K562 (cell line): ENCODE results near the gene WDR64. TPM values are rescaled to one million over a fixed set of nuclear protein-coding genes. Genes with fewer than 3 reads are reported as not detected.

Experiments used
- CBX3 ChIP-seq, 2 experiments: IDR thresholded peaks; 1 replicate in 1 of 2; 2 replicates in 1 of 2; pipeline ENCODE4 v1.6.1; 2012; ENCODE audit warnings: inconsistent platforms in 2 of 2, low read length in 2 of 2, borderline replicate concordance in 1 of 2, control low read depth in 1 of 2
- FOXM1 ChIP-seq, 2 experiments: fragments of 450-650 bp in 1 of 2; sonication (generic) in 1 of 2; formaldehyde crosslinking in 1 of 2; IDR thresholded peaks; 2 replicates each; pipeline versions ENCODE4 v1.6.1 to v1.9.0; 2017 to 2022; ENCODE audit warnings: low read depth in 2 of 2, mild to moderate bottlenecking in 2 of 2, missing genetic modification reagents in 1 of 2, moderate library complexity in 1 of 2
- LCOR ChIP-seq: sonication (generic); formaldehyde crosslinking; IDR thresholded peaks from 2 replicates; pipeline ENCODE4 v1.8.0; 2022; ENCODE audit warnings: mild to moderate bottlenecking, missing genetic modification reagents
- MEF2D ChIP-seq: conservative IDR thresholded peaks from 2 replicates; pipeline ENCODE4 v1.6.1; 2016; ENCODE audit warnings: low read depth, missing genetic modification characterization, missing compliant biosample characterization
- RNF2 ChIP-seq: sonication (generic); IDR thresholded peaks from 2 replicates; pipeline ENCODE4 v1.6.1; 2016
- SP1 ChIP-seq: sonication (generic); formaldehyde crosslinking; IDR thresholded peaks from 2 replicates; pipeline ENCODE4 v1.8.1; 2022; ENCODE audit warnings: mild to moderate bottlenecking, missing genetic modification reagents
- SRF ChIP-seq, 2 experiments: fragments of 250-450, 450-650 bp in 1 of 2; sonication (Bioruptor Pico) in 1 of 2; sonication (generic) in 1 of 2; formaldehyde crosslinking; IDR thresholded peaks; 2 replicates each; pipeline versions ENCODE4 v1.5.0 to v1.5.1; 2020 to 2022; ENCODE audit warnings: mild to moderate bottlenecking in 1 of 2, missing genetic modification reagents in 1 of 2
- TGIF2 ChIP-seq: sonication (generic); formaldehyde crosslinking; IDR thresholded peaks from 2 replicates; pipeline ENCODE4 v1.8.1; 2022; ENCODE audit warnings: mild to moderate bottlenecking, missing genetic modification reagents, moderate library complexity
- ZC3H4 ChIP-seq: sonication (generic); formaldehyde crosslinking; IDR thresholded peaks from 2 replicates; pipeline ENCODE4 v1.9.0; 2021; ENCODE audit warnings: missing genetic modification reagents, borderline replicate concordance
- polyA plus RNA-seq, 8 experiments: library from polyadenylated mRNA; depleted of rRNA in 4 of 8; stranded (reverse) in 5 of 8; unstranded in 3 of 8; fragments of >200 nt; fragmentation: Nextera tagmentation in 2 of 8; fragmentation: Illumina TruSeq in 1 of 8; extraction: Ambion mirVana in 2 of 8; extraction: Trizol in 1 of 8; gene quantifications; 2 replicates each; pipeline versions ENCODE4 v1.2.1 to v1.2.3, GENCODE V29; 2011 to 2014; ENCODE audit warnings: inconsistent platforms in 1 of 8, missing spikeins in 1 of 8
- total RNA-seq, 7 experiments: library from RNA; depleted of rRNA in 6 of 7; stranded (reverse); fragments of >200 nt in 6 of 7; fragmentation: Illumina TruSeq in 2 of 7; extraction: Trizol in 2 of 7; gene quantifications; 2 replicates each; pipeline versions ENCODE4 v1.2.1 to v1.2.3, GENCODE V29; 2011 to 2021; ENCODE audit warnings: low replicate concordance in 1 of 7
- TF ChIP-seq, protein P1 (sequence below): fragments of 450-650 bp; formaldehyde crosslinking; IDR thresholded peaks from 2 replicates; pipeline ENCODE4 v1.4.0; 2020; ENCODE audit warnings: mild to moderate bottlenecking, moderate library complexity
- TF ChIP-seq, protein P2 (sequence below), 2 experiments: fragments of 450-650 bp in 1 of 2; sonication (generic) in 1 of 2; formaldehyde crosslinking in 1 of 2; IDR thresholded peaks in 1 of 2; conservative IDR thresholded peaks in 1 of 2; 2 replicates each; pipeline versions ENCODE4 v1.6.1 to v1.8.1; 2016 to 2023; ENCODE audit warnings: mild to moderate bottlenecking in 2 of 2, moderate library complexity in 2 of 2, inconsistent platforms in 1 of 2, missing genetic modification reagents in 1 of 2
- TF ChIP-seq, protein P3 (sequence below): sonication (generic); formaldehyde crosslinking; IDR thresholded peaks from 2 replicates; pipeline ENCODE4 v1.8.0; 2023; ENCODE audit warnings: missing genetic modification reagents, mild to moderate bottlenecking, borderline replicate concordance

Gene WDR64
- total and polyA plus RNA-seq, 9 of the 15 experiments (the other 6 are each of a cell fraction or from before 2014, with no cell fraction given) = 0.06 to 0.29 (median 0.19) TPM; not detected in 5

DNA sequence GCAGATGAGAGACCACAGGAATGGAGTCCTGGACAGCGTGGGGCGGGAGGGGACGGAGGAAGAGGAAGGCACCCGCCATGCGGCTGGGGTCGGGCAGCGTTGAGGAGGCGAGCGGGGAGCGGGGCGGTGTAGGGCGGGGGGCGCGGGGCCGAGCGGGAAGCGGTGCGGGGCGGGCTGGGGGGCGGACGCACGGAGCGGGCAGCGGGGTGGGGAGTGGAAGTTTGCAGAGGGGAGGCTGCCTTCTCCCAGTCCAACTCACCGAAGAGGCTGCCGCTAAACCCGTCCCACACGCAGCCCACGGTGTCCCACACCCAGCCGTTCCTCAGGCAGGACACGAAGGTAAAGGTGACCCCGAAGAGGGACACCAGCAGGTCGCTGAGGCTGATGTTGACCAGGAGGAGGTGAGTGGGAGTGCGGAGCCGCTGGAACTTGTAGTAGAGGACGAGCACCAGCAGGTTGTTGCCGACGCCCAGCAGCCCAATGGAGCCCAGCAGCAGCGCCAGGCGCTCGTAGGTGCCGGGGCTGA lies 12.4 kb upstream of the WDR64 start (continued):
- TF ChIP-seq, protein P1, sequence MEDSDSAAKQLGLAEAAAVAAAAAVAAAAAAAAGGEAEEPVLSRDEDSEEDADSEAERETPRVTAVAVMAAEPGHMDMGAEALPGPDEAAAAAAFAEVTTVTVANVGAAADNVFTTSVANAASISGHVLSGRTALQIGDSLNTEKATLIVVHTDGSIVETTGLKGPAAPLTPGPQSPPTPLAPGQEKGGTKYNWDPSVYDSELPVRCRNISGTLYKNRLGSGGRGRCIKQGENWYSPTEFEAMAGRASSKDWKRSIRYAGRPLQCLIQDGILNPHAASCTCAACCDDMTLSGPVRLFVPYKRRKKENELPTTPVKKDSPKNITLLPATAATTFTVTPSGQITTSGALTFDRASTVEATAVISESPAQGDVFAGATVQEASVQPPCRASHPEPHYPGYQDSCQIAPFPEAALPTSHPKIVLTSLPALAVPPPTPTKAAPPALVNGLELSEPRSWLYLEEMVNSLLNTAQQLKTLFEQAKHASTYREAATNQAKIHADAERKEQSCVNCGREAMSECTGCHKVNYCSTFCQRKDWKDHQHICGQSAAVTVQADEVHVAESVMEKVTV (CRISPR knock-in tag) = no peak
- TF ChIP-seq ZC3H4 (CRISPR knock-in tag) = no peak
- no peak for TF ChIP-seq MEF2D (tag)
- no peak for TF ChIP-seq TGIF2 (CRISPR knock-in tag)
- TF ChIP-seq CBX3 (IDR thresholded peaks at IDR 0.05; ENCODE audit: borderline replicate concordance in 1 of 2, low read length in 2 of 2) = no peak
- no peak; the same call in 1 of the 2 replicates for TF ChIP-seq SP1 (CRISPR knock-in tag)
- TF ChIP-seq, protein P2, sequence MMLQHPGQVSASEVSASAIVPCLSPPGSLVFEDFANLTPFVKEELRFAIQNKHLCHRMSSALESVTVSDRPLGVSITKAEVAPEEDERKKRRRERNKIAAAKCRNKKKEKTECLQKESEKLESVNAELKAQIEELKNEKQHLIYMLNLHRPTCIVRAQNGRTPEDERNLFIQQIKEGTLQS (IDR thresholded peaks at IDR 0.05) = no peak
- TF ChIP-seq, protein P2 (CRISPR knock-in tag; conservative IDR thresholded peaks at IDR 0.05) = no peak
- TF ChIP-seq RNF2 = no peak
- TF ChIP-seq, protein P3, sequence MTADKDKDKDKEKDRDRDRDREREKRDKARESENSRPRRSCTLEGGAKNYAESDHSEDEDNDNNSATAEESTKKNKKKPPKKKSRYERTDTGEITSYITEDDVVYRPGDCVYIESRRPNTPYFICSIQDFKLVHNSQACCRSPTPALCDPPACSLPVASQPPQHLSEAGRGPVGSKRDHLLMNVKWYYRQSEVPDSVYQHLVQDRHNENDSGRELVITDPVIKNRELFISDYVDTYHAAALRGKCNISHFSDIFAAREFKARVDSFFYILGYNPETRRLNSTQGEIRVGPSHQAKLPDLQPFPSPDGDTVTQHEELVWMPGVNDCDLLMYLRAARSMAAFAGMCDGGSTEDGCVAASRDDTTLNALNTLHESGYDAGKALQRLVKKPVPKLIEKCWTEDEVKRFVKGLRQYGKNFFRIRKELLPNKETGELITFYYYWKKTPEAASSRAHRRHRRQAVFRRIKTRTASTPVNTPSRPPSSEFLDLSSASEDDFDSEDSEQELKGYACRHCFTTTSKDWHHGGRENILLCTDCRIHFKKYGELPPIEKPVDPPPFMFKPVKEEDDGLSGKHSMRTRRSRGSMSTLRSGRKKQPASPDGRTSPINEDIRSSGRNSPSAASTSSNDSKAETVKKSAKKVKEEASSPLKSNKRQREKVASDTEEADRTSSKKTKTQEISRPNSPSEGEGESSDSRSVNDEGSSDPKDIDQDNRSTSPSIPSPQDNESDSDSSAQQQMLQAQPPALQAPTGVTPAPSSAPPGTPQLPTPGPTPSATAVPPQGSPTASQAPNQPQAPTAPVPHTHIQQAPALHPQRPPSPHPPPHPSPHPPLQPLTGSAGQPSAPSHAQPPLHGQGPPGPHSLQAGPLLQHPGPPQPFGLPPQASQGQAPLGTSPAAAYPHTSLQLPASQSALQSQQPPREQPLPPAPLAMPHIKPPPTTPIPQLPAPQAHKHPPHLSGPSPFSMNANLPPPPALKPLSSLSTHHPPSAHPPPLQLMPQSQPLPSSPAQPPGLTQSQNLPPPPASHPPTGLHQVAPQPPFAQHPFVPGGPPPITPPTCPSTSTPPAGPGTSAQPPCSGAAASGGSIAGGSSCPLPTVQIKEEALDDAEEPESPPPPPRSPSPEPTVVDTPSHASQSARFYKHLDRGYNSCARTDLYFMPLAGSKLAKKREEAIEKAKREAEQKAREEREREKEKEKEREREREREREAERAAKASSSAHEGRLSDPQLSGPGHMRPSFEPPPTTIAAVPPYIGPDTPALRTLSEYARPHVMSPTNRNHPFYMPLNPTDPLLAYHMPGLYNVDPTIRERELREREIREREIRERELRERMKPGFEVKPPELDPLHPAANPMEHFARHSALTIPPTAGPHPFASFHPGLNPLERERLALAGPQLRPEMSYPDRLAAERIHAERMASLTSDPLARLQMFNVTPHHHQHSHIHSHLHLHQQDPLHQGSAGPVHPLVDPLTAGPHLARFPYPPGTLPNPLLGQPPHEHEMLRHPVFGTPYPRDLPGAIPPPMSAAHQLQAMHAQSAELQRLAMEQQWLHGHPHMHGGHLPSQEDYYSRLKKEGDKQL (CRISPR knock-in tag) = no peak
- TF ChIP-seq LCOR (CRISPR knock-in tag) = no peak
- no peak for TF ChIP-seq FOXM1 (IDR thresholded peaks at IDR 0.05; ENCODE audit: low read depth)
- TF ChIP-seq FOXM1 (CRISPR knock-in tag; IDR thresholded peaks at IDR 0.05; ENCODE audit: low read depth) = no peak
- no peak for TF ChIP-seq SRF (CRISPR knock-in tag; IDR thresholded peaks at IDR 0.05)
